Left cardiac atrium (tissue), 4 donors: ENCODE data around the gene JHY. TPM values are rescaled to one million over a fixed set of nuclear protein-coding genes. Genes with fewer than 3 reads are reported as not detected.
A peak's percentile ranks its signal among the peaks of the same experiment; 100 is the strongest.

Experiments
- ATAC-seq, 2 donors: fragments of 200-7000 bp; cut with Tn5 transposase; one replicate each; pipeline ENCODE4 v1.9.1; 2020; ENCODE audit warnings: mild to moderate bottlenecking in 2 of 2, moderate library complexity in 2 of 2
- DNase-seq: peaks from one replicate; pipeline ENCODE4 v3.0.0-alpha.2; 2020
- intact Hi-C, 2 donors: fragments of 100-400 bp; cut with DNase I; formaldehyde crosslinking; loops; one replicate each; pipeline versions ENCODE4 v1.14.1 to v1.15.1; 2022 to 2023
- total RNA-seq, 2 donors: library from RNA; stranded (reverse); fragmentation: NEBNext Ultra II Directional; extraction: Animal tissue kit (Norgen Biotek cat#: 25700); gene quantifications; one replicate each; pipeline ENCODE4 v1.2.1, GENCODE V29; 2021
- donor health status: DM: no; HTN: yes; CAD: no.
- donor health status: DM: no; HTN: yes; CAD: no; lungs with severe emphysema.
- donor health status: DM: yes; HTN: yes; CAD: no.
- donor health status: Dilated cardiomyopathy.

Gene JHY
- total RNA-seq, 2 donors from 2014 or later: 3.2 to 3.9 TPM

GRCh38 chr11:122863704-122864326 is 18.7 kb upstream of the JHY start:
- ATAC-seq (peak in 1 of 2 donors; percentile 38), DNase-seq (no peak)
- intact Hi-C loops: loop anchor here (2.0 to 10.0 kb wide), 4 partner anchors 159 to 381 kb away; no protein-coding TSS in a partner anchor

GRCh38 chr11:122864386-122865115 is 18.0 kb upstream of the JHY start:
- ATAC-seq (no peak), DNase-seq (no peak)
- intact Hi-C loops: loop anchor here (10.0 kb wide), 3 partner anchors 160 to 380 kb away; no protein-coding TSS in a partner anchor

DNA sequence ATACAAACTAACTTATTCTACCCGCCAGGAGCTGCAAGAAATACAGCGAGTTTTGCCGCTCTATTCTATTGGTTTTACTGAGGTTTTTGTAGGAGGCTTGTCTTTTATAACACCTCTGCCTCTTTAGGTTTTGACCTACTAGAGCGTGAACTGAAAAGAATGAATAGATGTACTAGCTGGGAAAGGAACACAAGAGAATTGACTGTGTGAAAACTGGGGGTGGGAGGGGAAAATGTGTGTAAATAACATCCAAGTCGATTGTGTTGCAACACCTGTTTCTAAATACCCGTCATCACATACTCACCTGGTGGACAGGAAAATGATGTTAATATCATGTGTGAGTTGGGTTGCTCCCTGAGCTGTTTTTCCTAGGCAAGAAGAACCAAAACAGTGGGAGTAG is 12.9 kb upstream of the JHY start:
- ATAC-seq (no peak), DNase-seq (no peak)
- intact Hi-C loops: loop anchor here (10.0 kb wide), 3 partner anchors 155 to 375 kb away; no protein-coding TSS in a partner anchor

GRCh38 chr11:122871302-122871701 is 11.3 kb upstream of the JHY start:
- intact Hi-C loops: no loop called here
- DNase-seq (no peak), ATAC-seq (no peak)

DNA sequence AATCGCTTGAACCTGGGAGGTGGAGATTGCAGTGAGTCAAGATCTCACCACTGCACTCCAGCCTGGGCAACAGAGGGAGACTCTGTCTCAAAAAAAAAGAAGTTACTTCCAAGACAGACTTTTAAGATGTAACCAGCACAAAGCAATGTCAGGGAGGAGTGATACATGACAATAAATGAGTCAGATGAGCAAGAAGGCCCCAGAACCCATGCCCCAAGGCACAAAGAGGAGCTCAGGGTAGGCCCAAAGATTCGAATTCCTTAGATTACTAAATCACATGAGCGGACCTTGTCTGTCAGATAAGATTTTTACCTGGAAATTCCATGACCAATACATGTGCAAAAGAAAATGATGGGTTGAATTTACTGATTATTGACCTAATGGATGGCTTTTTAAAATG is 10.5 kb upstream of the JHY start:
- intact Hi-C loops: no loop called here
- DNase-seq (no peak), ATAC-seq (no peak)

DNA sequence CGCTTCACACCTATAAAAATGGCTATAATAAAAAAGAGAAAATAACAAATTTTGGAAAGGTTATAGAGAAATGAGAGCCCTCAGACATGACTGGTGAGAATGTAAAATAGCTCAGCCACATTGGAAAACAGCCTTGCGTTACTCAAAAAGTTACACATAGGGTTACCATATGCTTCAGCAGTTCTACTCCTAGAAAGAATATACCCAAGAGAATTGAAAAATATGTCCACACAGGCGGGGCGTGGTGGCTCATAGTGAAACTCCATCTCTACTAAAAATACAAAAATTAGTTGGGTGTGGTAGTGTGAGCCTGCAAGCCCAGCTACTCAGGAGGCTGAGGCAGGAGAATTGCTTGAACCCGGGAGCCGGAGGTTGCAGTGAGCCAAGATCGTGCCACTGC is 7.6 kb upstream of the JHY start:
- intact Hi-C loops: no loop called here
- ATAC-seq (no peak), DNase-seq (no peak)

DNA sequence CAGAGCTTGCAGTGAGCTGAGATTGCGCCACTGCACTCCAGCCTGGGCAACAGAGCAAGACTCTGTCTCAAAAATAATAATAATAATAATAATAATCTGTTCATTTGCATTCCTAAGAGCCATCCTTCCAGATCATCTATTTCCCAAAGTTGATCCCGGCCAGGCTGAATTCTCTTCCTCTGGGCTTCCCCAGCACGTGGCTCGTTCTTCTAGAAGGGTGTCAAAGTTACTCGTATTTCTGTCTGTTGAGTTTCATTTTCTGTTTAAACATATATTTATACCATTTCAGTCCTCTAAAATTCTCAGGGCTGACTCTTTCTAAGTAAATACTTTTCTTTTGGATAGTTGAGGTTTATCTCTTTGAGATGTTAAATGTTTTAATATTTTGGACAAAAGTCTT is 4.8 kb upstream of the JHY start:
- intact Hi-C loops: no loop called here
- DNase-seq: no peak

DNA sequence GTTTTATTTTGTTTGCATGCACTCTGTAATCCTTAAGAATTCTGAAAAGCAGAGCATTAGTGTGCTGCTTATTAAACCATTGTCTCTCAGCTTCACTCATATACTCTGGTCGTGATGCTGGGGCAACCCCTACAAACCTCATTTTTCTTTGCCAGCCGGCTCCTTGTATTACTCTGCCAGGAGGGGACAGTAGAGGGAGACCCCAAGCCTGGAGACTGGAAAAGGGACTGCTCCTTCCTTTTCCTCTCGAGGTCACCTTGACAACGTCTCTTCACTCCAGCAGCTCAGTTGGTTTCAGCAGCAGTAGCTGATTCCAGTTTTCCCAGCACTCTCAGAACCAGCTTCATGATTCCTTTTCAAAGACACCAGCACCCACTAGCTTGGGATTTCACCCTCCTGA is 2.8 kb upstream of the JHY start:
- intact Hi-C loops: no loop called here
- no peak for ATAC-seq
- no peak for DNase-seq

More for the DNA sequence above, 4.8 kb upstream of the JHY start:
- no peak for ATAC-seq

DNA sequence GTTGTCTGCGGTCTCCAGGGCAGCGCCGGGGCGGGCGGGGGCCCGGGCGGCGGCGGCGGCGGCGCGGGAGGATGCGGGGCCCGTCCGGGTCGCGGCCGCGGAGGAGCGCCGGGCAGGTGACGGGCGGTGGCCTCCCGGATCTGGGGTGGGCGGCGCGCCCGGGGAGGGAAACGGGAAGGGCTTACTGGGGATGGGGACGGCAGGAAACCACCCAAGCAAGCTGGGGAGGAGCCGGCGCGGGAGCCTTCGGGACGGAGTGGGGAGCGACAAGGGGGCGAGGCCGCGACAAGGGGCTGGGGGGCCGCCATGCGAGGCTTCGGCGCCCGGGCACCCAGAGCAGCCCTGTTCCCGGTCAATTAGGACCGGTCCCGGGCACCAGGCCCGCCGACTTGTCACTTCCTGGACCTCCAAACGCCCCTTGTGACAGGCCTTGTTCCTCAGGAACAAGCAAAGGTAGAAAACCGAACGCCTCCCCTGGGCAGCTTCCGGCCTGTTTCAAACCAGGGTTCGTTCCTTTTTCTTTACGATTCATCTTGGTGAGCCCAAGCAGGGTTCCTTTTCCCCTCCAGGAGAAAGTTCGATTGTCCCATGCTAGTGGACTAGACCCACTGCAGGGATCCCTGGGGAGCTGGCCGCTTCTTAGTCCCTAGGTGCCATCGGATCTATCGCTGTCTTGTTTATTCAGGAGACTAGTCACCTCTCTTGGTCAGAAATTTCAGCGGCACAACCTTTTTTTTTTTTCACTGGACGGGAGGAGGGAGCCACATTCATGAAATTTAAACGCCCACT is 492 bp downstream of the JHY start:
- intact Hi-C loops: no loop called here
- DNase-seq: peak; percentile 44

GRCh38 chr11:122883646-122883979 is 1.1 kb downstream of the JHY start:
- ATAC-seq (peak in 1 of 2 donors; percentile 64), DNase-seq (no peak)
- intact Hi-C loops: no loop called here

More for the DNA sequence above, 492 bp downstream of the JHY start:
- peak; percentile 83 to 88 for ATAC-seq

GRCh38 chr11:122888162-122888561 is 5.6 kb downstream of the JHY start:
- ATAC-seq (no peak), DNase-seq (no peak)
- intact Hi-C loops: no loop called here

GRCh38 chr11:122893131-122893530 is 10.6 kb downstream of the JHY start:
- no peak for ATAC-seq
- no peak for DNase-seq
- intact Hi-C loops: no loop called here

GRCh38 chr11:122895563-122895962 is 13.0 kb downstream of the JHY start:
- DNase-seq (no peak), ATAC-seq (no peak)
- intact Hi-C loops: no loop called here

DNA sequence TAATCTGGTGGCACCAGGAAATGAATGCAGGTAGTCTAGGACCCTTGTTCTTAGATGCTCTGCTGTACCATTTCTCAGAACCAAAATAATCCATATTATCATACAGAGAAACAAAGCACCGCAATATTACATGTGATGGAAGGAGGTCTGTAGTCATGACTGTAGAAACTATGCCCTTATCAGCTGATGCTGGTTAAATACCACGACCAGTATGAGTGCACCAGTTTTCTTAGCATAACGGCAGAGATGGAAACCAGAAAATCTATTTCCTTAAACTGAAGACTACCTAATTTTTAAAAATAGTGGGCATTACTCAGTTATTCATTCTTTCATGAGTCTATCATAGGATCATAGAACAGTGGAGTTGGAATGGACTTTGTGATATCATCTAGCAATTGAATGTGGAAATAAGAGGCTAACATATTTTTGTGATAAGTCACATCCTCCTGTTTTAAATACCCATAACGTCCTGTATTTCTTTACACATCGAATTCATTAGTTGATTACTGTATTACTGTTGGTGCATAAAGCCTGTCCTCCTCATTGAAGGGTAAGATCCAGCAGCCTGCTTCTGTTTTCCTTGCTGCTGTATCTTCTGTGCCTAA is 15.1 kb downstream of the JHY start:
- intact Hi-C loops: no loop called here
- DNase-seq (no peak), ATAC-seq (no peak)

DNA sequence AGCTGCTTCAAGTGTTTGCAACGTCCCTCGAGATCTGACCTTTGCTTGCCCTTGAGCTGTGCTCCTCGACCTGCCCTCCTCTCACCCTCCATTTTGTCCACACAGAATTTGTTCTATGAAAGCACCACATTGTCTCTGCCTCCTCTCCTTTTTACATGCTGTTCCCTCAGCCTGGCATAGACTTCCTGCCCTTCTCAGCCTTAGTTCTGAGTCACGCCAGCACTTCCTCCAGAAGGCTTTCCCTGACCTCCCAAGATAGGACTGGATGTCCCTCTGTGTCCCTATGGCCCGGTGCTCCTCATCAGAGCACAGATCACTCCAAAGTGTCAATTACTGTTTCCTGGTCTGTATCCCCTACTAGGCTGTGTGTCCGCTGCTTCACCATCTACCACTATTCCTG is 16.2 kb downstream of the JHY start:
- ATAC-seq (peak in 1 of 2 donors; percentile 43), DNase-seq (no peak)
- intact Hi-C loops: no loop called here

- DNase-seq: no peak
- no peak for ATAC-seq
- intact Hi-C loops: no loop called here
Measured at GRCh38 chr11:122900587-122901202, 18.1 kb downstream of the JHY start.

- intact Hi-C loops: no loop called here
- DNase-seq (no peak), ATAC-seq (no peak)
Measured at GRCh38 chr11:122902951-122903350, 20.4 kb downstream of the JHY start.

GRCh38 chr11:122910775-122911174 is 28.2 kb downstream of the JHY start:
- intact Hi-C loops: loop anchor here in 1 of 2 donors (10.0 kb wide), 1 partner anchor 114 kb away; no protein-coding TSS in a partner anchor
- ATAC-seq: no peak
- no peak for DNase-seq

DNA sequence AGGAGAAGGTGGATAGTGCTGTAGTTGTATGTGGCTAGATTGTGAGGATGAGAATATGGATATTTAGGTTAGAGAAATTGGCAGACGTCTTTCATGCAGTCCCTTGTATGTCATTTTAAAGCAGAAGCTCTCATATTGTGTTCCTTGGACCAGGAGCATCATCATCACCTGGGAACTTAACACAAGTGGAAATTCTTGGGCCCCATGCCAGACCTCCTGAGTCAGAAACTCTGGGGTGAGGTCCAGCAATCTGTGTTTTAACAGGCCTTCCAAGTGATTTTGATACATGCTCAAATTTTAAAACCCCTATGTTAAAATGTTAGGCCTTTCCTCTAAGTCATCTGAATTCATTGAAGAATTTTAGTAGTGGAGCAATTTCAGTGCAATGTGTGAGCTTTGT is 34.8 kb downstream of the JHY start:
- DNase-seq (peak; percentile 29), ATAC-seq (peak in 1 of 2 donors; percentile 41)
- intact Hi-C loops: loop anchor here in 1 of 2 donors (10.0 kb wide), 1 partner anchor 107 kb away; no protein-coding TSS in a partner anchor
